ENCODE measurements around the gene PLCXD1.

GRCh38 chrX:262381-262909 is 18.7 kb upstream of the PLCXD1 start:
- TF ChIP-seq POLR2AphosphoS5 (IDR thresholded peaks at IDR 0.05) (no peak), CTCF (IDR thresholded peaks at IDR 0.05; ENCODE audit: poor library complexity, severe bottlenecking) (no peak), TAF1 (IDR thresholded peaks at IDR 0.05; ENCODE audit: low read depth) (no peak), MXI1 (conservative IDR thresholded peaks at IDR 0.05; ENCODE audit: poor library complexity, severe bottlenecking) (no peak), EP300 (conservative IDR thresholded peaks at IDR 0.05; ENCODE audit: poor library complexity, severe bottlenecking) (no peak)

All from neural cell (in vitro differentiated cells).